HG03432 (cell line): ENCODE results near the gene COMMD6.

Experiments
- ATAC-seq: cut with Tn5 transposase; IDR thresholded peaks from one replicate; pipeline ENCODE4 v1.9.1; 2021; ENCODE audit warnings: mild to moderate bottlenecking, moderate library complexity; ENCODE audit not compliant: unreplicated experiment

COMMD6 gene

DNA sequence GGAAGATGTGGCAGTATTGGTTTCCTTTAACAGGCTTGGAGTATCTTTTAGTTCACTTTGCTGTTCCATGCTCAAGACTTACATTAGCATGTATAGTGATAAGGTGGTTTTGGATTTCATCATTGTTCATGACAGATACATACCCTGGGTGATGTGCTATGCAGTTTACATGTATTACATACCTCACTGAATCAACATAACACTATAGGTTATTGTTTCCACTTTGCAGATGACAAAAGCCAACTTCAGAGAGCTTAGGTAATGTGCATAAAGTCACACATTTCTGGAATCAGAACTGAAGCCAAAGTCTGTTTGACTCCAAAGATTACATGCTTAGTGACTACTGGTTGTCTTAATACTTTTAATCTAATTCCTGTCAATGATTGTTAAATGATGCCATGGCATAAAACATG lies 7.1 kb downstream of the COMMD6 start:
- ATAC-seq, result peak; percentile 56

DNA sequence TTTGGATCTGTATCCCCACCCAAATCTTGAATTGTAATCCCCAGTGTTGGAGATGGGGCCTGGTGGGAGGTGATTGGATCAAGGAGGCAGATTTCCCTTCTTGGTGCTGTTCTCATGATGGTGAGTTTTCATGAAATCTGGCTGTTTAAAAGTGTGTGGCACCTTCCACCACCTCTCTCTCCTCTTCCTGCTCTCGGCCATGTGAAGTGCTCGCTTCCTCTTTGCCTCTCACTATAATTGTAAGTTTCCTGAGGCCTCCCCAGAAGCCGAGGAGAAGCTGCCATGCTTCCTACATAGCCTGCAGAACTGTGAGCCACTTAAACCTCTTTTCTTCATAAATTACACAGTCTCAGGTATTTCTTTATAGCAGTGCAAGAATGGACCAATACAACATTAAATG lies 15.7 kb downstream of the COMMD6 start:
- ATAC-seq, result no peak

DNA sequence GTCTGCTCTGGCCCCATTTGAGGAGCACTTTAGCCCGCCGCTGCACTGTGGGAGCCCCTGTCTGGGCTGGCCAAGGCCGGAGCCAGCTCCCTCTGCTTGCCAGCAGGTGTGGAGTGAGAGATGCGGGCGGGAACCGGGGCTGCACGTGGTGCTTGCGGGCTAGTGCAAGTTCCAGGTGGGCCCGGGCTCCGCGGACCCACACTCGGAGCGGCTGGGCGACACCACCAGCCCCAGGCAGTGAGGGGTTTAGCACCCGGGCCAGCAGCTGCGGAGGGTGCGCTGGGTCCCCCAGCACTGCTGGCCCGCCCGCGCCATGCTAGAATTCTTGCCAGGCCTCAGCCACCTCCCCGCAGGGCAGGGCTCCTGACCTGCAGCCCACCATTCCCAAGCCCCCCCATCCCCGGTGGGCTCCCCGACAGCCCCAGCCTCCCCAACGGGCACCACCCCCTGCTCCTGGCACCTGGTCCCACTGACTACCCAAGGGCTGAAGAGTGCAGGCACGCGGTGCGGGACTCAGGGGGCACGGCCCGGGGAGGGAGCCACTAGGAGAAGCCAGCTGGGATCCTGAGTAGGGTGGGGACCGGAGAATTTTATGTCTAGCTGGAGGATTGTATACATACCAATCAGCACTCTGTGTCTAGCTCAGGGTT lies 19.1 kb downstream of the COMMD6 start:
- ATAC-seq, result no peak

DNA sequence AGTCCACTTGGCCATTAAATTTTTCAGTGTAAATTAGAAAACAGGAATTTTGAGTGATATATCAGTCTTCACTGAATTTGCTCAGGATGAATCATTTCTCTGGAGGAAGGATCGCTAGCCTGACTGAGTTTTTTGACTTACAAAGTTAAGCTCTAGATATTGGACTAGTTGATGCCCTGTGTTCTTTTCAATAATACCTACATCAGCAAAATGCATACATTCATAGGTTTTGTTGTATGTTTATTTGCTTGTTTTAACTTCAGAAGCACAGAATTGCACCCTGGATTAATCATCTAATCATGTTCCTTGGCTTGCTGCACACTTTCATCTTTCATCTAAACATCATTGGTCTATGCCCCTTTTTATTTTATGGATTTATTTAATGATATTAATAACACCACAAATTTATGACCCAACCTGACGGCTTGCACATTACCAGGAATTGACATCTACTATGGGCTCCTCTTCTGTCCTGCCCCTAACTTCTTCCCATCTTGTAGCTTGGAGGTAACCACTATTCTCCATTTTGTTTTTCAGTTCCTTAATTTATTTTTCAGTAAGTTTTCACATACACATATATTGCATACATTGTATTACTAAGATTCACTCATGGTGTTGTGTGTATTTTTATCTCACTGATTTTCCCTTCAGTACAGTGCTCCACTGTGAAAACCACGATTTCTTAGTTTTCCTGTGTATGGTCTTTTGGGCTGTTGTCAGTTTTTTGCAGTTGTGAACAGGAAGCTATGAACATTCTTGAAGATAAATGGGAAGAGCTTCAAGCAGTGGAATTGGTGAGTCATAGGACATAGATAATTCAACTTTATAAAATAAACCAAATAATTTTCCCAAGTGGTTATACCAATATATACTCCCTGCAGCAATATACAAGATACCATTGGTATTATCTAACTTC lies 23.3 kb downstream of the COMMD6 start:
- peak; percentile 23 for ATAC-seq

DNA sequence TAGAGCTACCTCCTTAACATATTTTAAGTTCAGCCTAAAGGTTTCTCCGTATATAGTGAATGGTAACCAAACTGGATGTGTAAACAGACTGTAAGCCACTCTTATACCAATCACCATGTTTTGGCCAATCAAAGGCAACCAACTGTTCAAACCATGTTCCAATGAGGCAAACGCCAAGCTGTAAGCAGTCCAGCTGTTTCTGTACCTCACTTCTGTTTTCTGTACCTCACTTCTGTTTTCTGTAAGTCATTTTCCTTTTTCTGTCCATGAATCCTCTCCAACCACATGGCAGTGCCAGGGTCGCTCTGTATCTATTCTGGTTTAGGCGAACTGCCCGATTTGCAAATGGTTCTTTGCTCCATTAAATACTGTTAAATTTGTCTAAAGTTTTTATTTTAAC lies 24.4 kb downstream of the COMMD6 start:
- no peak for ATAC-seq

DNA sequence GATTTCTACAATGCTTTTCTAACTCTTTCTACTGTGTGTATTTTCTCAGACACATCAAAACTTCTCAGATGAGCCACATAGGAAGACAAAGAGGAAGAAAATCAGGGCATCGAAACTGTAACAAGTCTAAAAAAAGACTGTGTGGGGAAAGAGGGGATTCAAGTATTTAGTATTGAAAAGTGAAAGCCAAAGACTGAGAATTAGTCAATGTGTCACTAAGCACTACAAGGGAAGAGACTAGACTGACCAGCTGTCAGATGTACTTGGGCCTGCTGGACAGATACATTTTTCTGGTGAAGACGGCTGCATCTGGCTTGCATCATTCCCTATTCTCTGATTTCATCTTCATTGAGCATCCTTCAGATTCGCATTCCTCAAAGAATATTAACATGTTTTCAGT lies 25.4 kb downstream of the COMMD6 start:
- ATAC-seq, result peak; percentile 93

DNA sequence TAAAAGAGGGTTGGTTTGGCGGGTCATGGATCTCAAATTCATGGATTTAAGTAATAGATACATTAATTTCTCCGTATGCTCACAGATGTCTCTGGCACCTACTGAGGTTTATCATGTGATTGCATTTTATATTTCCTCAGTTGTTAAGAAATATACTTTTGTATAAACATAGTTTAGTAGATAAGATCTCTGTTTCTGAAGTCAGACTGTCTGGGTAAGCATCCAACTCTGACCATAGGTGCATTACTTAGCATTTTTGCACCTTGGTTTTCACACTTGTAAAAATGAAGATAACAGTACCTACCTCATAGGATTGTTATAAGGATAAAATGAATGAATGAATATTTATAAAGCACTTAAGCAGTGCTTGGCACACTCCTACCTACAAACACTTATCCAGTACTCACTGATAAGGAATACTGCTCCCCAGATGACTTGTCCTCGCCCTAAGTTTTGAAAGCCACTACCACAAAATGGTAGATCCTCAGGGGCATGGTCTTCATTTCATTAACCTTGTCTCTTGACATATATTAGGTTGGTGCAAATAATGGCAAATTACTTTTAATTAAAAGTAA lies 26.5 kb downstream of the COMMD6 start:
- ATAC-seq, result no peak

DNA sequence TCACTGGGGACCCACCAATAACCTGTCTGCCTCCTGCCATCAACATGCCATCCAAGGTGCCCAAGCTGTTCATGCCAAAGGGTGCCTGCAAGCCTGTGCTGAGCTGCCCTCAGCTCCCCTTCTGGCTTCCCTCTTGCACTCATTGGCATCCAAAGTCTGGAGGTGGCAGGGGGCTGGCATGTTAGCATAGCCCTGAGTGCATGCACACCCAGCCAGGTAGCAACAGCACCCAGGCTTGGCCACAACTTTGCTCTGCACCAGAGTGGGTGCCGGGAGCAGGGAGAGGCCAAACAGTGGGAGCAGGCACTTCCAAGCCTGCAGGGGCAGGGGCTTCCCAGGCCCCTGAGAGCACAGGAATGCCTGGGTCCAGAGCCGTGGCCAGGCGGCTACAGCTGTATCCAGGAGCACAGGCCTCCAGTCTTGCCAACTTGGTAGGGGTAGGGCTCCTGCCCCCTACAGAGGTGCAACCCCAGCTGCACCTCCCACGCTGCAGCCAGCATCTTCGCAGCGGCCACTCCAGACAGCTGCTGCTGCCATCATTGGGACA lies 29.6 kb downstream of the COMMD6 start:
- no peak for ATAC-seq

DNA sequence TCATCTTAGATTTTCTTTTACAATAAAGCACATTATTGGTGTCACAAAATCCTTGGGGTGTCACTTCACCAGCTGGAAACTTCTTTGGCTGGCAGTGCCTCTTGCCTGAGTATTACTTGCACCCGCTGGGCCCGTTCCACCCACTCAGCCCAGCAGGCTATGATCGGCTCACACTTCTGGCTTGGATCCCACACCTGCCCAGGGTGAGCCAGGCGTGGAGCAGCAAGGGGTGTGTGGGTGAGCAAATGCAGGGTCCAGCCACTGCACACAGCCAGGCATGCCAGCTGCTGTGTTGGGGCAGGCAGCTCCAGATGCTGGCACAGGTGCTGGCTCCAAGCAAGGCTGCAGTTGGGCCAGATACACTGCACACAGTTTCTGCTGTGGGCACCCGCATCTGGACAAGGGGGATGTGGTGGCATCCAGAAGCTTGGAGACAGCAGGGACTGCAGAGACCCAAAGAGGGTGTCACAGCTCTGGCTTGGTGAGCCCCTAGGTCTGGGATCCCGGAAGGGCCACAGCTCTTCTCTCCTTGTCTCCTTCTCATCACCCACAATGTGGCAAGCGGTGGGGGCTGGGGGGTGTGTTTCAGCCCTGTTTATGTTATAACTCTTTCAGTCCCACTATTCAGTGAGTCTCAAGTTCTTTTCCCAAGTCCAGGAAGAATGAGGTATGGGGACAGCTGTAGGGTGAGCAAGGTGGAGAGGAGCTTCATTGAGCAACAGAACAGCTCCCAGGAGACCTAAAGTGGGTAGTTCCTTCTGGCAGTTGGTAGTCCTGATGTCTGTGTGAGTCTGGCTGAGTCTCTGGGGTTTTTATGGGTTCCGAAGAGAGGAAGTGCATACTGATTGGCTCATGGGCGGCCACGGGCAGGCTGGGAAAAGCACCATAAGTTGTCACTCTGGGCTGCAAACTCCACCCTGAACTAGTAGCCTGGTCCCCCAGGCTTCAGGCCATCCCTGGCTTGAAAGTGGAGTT lies 30.3 kb downstream of the COMMD6 start:
- peak; percentile 46 for ATAC-seq

DNA sequence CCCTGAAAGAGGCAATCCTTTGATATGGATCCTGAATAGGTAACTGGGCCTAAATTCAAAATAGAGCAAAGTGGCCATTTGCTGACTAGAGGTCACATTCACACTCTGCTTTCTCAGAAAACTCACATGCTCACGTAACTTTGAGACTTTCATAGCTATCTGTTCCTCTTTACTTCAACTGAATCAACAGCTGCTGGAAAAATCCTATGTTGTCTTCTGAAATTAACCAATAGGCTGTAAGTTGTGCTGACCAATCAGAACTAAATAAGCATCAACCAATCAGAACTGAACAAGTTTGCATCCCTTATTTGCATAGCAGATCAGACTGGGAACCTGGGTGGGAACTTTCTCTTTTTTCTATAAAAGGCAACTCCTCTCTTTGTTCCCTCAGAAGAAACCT lies 31.6 kb downstream of the COMMD6 start:
- no peak for ATAC-seq

DNA sequence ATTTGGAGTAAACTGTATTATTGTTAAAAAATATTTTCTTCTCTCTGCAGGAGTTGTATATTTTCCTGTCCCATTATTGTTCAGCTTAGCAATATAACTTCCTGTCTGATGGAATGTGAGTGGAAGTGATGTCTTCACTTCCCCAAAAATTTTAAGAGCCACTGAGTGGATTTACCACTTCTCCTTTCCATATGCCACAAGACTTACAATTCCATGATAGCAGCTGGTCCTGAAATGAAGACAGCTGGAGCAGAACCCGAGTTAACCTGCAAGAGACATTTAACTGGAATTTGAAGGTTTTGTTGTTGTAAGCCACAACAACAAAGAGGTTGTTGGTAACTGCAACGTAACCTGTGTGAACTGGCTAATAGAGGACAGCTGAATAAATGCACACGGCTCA lies 32.3 kb downstream of the COMMD6 start:
- no peak for ATAC-seq

DNA sequence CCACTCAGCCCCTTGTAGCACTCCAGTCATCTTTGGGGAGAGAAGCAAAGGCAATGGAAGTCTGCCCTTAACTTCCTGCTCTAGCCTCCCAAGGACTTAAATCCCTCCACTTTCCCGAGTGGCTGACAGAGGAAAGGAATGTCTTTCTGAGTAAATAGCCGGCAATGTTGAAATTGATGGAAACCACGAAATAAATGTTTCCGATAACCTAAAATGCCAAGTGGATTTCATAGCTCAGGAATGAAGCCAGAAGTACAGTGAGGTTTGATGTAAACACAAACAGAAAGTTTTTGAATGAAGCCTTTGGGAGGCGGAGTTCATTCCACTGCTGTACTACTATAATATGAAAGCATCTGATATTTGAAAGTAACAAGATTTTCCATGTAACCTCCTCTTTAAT lies 41.7 kb downstream of the COMMD6 start:
- no peak for ATAC-seq

DNA sequence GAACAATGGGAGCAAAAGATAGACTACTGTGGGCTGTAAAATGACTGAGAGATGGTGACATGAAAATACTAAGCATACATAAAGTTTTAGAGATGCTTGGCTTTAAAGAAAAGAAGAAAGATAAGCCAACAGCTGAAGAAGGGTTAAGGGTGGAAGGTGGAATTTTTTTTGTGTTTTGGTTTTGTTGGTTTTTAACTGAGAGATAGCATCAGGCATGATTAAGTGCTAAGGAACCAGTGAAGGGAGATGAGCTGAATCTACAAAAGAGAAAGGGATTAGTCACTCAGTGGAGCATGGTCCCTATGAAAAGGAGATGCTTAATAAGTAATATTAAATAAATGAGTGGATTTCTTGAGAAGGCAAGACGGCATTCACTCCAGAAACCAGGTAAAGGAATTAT lies 43.1 kb downstream of the COMMD6 start:
- ATAC-seq, result no peak

DNA sequence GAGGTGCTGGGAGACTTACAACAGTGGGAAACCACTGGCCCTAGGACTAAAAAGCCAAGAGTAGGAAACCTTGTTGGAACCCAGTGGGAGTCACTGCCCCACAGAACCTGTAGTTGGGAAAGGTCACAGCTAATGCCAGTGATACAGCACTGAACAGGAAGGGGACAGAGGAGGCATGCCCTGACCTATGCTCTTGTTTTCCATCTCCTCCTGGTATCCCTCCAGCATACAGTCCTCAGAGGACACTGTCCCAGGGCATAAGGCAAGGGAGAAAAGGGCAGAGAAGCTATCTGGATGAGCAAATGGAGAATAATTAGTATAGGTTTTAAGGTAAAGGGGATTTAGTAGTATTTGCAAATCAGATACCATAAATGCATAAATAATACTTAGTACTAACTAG lies 44.5 kb downstream of the COMMD6 start:
- no peak for ATAC-seq

DNA sequence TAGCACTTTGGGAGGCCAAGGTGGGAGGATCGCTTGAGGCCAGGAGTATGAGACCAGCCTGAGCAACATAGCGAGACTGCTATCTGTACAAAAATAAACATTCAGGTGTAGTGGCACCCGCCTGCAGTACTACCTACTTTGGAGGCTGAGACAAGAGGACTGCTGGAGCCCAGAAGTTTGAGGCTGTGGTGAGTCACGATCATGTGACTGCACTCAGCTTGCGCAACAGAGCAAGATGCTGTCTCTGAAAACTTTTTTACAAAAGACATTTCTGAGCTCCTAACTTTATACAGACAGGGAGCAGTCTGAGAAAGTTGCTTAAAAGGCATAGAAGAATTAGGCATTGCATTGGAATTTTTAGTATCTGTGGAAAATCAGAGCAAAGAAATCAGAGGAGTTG lies 45.3 kb downstream of the COMMD6 start:
- ATAC-seq, result no peak

DNA sequence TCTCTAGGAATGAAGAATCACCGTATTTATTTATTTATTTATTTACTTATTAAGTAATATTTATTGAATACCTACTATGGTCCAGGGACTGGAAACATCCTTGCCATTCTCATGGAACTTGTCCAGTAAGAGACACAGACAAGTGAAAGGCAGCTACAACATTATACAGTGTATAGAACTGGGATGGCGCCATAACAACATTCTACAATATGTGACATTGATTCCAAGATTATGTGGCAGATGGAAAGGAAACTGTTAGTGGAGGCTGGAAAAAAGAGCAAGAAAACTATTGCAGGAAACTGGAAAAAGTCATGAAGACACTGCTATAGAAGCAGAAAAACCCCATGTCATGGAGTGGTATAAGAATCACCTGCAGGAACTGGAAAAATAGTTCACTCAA lies 46.3 kb downstream of the COMMD6 start:
- no peak for ATAC-seq

DNA sequence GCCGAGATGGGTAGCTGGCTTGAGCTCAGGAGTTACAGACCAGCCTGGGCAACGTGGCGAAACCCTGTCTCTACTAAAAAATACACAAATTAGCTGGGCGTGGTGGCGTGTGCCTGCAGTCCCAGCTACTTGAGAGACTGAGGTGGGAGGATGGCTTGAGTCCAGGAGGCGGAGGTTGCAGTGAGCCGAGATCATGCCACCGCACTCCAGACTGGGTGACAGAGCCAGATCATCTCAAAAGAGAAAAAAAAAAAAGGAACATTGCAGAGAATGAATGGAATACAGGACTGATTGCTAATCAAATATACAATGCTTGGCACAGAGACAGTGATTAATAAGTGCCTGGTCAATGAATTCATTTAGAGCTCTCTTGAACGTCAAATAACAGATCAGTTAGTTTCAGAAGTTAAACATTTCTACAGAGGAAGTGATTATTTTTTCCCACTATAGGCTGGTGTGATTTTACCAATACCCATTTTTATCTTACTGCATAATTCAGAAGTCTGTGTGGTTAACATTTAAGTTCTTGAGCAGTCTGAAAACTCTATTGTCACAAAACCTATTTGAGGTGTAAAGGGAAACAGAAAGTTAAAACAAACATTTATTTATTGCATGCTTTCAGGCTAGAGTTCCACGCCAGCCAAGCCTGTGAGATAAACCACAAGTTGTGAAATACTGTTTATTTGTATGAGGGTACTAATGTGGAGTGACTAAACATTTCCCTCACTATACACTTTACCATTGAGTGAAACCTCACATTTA lies 48.0 kb downstream of the COMMD6 start:
- ATAC-seq, result peak; percentile 85

DNA sequence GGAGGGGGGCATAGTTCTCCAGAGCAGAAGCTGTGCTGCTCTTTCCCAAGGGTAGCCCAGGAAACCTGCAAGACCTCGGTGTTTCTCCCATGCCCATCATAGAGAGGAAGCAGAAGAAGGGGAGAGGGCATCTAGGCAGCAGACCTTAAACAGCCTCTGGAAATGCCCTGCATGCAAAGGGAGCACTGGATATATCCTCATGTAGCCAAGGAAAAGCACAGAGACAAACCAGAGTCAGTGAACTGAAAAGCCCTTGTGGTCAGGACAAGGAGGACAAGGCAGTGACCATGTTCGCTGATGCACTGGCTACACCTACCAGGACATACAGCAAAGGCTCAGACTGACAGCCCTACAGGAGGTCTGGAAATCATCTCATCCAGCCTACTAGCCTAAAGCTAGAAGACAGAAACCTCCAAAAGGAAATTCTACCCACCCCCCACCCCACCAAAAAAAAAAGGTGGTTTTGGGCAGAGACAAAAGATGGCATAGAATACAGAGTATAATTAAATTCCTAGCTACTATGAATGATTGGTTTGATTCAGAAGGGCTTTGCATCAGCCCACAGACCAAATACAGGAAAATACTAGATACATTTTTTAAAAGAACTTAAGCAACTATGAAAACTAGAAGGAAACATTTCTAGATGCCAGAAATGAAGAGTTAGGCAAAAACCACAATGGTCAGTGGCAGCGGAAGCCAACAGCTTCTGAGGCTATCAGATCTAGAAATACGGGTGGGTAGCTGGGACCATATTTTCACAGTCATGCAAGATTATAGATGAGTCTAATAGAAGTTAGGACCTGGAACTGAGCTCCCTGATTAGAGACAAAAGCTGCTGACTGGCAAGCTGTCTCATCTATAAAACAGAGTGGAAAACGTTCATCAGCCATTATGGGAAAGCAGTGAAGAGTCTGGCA lies 51.2 kb downstream of the COMMD6 start:
- no peak for ATAC-seq
